NK-92 treated with Interleukin-12 subunit alpha and Interleukin-12 subunit beta, amount 100 ng/mL, for 24 hours (cell line): Measurements from ENCODE around the gene MPZL1.
"Not testable (repeated sequence)": the region's sequence is repeated elsewhere in the genome, so short reads cannot be mapped to it uniquely, and the experiment has no call there.

Experiments used
- DNase-seq: peaks from one replicate; lab custom pipeline; 2025; lab: John Stamatoyannopoulos, UW

The MPZL1 gene

DNA sequence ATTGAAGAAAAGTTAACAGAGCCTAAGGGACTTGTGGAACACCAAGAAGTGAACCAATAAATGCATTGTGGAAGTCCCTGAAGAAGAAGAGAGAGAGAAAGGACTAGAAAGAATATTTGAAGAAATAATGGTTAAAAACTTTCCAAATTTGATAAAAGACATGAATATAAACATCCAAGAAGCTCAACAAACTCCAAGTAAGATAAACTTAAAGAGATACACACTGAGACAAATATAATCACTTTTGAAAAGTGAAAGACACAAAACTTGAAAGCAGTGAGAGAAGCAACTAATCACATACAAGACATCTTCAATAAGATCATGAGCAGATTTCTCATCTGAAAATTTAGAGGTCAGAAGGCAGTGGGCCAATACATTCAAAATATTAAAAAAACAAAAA, 91.2 kb downstream of the MPZL1 start:
- DNase-seq = no peak

DNA sequence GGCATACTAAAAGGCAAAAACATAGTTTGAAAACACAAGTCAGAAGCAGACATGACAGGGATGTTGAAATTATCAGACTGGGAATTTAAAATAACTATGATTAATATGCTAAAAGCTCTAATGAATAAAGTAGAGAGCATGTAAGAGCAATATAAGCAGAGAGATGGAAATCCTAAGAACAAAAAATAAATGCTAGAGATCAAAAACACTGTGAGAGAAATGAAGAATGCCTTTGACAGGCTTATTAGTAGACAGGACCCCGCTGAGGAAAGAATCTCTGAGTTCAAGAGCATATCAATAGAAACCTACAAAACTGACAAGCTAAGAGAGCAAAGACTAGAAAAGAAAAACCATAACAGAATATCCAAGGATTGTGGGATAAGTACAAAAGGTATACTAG, 93.9 kb downstream of the MPZL1 start:
- no peak for DNase-seq

DNA sequence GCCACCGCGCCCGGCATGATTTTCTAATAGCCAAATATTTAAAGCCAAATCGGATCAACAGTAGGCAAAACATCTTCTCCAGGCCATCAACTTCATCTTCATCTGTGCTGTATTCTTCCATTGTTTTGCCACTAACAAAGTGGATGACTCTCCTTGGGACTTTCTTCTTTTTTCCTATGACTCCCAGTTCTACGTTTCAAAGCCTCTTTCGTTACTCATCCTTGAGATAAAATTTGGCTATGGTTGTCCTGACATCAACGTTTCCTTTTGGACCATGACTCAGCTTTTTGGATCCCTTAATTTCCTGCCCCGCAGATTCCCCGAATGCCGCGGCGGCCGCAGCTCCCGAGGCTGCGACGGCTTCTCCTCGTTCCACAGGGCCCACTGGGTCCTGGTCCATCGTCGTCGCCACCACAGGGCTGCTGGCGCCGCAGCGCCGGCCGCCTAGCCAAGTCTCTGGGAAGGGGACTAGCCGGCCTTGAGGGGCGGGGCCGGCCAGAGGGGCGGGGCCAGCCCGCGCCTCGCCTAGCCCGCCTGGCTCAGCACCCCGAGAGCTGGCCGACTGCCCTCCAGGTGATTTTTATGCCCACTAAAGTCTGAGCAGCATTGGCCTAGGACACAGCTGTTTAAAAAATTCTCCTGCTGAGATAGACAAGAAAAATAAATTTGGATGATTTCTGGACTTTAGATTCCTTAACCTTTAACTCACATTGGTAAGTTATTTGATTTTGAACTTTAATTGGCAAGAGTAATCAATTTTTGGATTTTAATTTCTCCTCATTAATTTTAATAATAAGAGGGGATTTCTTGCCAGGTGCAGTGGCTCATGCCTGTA, 98.3 kb downstream of the MPZL1 start:
- DNase-seq = no peak

DNA sequence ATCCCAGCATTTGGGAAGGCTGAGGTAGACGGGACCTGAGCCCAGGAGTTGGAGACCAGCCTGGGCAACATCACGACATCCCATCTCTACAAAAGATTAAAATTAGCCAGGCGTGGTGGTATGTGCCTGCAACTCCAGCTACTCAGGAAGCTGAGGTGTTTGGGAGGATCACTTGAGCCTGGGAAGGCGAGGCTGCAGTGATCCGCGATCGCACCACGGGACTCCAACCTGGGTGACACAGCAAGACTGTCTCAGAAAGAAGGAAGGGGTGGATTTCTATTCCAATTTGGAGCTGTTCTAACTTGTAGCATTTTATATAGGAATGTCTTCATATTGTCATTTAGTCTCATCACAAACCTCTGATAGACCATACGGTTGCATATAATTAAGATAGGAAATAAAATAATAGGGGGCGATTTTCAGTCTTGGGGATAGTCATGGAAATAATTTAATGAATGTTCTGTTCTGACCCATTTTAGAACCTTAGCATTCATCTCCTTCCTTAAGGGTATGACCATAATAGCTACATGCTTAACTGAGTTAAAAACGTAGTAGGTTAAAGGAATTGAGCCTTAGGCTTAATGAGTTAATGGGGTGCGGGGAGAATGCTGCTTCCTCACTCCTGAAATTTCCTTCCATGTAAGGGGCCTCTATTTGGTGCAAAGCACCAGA, 99.0 kb downstream of the MPZL1 start:
- DNase-seq = no peak

DNA sequence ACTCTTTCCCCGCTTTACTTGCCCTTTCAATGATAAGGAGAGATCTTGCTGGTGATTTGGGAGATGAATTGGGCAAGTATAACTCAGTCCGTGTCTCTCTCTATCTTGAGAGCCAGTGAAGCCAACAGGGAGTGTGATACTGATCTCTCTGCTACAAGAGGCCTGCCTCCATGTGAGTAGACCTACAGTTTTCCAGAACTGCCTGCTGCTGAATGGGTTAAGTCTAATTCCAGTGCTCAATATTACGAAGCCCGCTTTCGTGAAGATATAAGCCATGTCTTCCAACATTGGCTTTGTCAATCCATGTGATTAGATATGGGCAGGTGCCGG, 99.5 kb downstream of the MPZL1 start:
- DNase-seq = no peak

DNA sequence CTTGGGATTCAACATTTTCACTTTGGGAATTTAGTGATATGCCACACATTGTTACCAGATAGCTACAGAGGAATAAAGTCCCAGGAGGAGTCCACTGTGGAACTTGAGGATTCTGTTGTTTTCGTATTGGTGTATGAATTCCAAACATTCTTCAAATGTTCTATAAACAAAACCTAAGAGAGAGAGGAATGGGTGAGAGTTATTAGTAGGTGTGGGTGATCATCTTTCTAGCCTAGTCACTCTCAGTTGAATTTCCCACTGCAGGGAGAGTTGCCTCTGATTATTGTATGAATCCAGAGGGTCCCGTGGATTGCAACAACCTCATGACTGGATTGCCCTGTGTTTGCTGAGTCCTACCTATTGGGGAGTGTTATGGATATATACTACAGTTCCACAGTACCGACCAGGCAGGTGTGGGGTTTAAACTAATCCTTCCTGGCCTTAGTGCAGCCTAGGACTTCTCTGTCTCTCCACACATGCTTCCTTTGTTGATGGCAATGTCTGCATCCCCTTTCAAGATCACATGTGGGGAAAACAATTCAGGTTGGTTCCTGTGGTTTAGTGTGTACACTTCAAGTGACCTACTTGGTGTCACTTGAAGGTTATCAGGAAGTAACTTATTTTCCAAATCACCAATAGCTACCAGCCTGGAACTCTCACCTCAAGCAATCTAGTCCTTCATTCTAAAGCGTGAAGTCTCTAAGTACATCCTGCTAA, 100.3 kb downstream of the MPZL1 start:
- no peak for DNase-seq

DNA sequence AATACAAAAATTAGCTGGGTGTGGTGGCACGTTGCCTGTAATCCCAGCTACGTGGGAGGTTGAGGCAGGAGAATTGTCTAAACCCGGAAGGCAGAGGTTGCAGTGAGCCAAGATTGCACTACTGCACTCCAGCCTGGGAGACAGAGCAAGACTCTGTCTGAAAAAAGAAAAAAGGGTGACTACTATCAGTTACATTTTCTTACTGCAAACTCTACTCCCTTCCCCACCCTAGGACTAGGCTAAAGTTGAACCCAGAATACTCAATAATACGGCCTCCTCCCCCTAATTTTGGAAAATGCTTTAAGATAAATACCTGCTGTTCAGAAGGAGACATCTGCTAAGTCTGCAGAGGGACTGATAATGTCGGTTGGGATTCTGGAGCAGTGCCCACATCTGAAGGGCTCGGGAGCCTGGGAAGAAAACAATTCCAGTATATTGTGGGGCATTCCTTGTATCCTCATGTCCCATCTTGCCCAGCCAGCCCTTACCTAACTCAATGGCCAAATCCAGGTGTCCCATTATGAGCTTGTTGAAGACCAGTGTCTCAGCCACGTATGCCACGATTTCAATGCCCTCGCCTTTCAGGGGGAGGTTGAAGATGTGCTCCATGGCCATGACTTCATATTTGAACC, 102.5 kb downstream of the MPZL1 start:
- no peak for DNase-seq

DNA sequence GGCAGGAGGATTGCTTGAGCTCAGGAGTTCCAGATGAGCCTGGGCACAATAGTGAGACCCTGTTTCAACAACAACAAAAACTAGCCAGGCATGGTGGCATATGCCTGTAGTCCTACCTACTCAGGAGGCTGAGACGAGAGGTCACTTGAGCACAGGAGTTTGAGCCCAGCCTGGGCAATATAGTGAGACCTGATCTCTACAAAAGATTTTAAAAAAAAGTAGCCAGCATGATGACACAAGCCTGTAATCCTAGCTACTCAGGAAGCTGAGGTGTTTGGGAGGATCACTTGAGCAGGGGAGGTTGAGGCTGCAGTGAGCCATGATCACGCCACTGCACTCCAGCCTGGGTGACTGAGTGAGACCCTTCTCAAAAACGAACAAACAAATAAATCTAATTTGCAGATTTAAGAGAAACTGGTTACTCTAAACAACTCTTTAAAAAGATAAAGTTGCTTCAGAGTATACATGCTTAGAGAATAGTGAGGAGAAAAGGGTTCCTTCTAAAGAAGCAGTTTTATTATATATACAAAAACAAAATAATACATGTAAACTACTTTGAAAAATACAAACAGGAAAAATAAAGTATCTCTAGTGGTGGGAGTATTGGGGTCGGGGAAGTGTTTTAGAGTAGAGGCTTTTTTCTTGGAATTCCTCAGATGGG, 103.8 kb downstream of the MPZL1 start:
- DNase-seq = no peak

DNA sequence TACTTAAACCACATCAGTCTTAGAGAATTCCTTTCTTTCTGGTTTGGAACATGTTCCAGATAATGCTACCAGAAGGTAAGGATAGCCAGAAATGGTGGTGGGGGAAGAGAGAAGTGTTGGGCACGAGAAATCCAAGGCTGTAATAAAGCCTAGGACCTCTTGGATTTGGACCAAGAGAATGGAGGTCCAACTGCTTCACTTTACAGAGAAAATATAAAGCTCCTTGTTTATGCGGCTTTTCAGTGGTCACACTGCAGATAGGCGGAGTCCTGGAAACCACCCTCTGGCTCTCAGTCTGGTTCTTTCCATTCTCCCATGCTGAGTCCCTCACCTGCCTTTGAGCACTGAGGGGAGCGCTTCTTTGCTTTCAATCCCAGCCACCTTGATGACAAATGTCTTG, 104.3 kb downstream of the MPZL1 start:
- no peak for DNase-seq

DNA sequence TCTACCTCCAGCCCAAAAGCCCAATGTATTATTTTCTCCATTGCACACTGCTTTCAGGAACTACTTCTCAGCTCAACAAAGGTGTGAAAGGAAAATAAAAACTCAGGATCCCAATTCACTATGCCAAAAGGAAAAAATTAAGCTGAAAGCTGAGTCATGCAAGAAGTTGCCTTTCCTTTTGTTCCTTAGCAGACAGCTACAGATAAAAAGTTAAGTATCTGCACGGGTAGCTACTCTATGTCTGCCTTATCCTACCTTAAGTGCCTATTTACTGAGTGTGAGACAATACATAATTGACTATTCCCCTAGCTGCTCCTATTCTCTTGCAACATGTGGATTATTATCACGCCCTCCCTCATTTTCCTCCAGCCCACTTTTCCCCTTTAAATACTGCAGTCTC, 108.1 kb downstream of the MPZL1 start:
- no peak for DNase-seq

DNA sequence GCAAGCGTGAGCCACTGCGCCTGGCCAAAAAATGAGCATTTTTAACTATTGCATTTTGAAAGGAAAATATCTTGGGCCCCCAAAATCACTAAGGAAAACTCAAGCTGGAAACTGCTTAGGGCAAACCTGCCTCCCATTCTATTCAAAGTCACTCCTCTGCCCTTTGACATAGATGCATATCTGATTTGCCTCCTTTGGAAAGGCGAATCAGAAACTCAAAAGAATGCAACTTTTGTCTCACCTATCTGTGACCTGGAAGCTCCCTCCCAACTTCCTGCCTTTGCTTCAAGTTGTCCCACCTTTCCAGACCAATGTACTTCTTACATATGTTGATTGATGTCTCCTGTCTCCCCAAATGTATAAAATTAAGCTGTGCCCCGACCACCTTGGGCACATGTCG, 108.9 kb downstream of the MPZL1 start:
- not testable (repeated sequence) for DNase-seq

DNA sequence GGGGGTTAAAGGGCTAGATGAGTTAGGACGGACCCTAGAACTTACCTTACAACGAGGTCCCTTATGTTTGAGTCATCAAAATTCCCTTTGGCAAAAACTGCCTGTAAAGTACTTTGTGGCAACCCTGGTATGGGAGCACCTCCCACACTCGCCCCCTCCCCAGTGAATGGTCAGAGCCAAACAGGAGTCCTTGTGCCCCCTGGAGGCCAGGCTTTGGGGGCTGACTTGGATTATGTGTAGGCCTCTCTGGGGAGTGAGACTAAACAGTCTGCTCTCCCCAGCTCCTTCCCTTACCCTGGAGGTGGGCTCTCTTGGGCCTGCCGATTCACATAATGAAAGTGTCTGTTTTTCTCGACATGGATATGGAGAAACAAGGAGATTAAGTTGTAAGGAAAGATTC, 110.9 kb downstream of the MPZL1 start:
- DNase-seq = no peak

DNA sequence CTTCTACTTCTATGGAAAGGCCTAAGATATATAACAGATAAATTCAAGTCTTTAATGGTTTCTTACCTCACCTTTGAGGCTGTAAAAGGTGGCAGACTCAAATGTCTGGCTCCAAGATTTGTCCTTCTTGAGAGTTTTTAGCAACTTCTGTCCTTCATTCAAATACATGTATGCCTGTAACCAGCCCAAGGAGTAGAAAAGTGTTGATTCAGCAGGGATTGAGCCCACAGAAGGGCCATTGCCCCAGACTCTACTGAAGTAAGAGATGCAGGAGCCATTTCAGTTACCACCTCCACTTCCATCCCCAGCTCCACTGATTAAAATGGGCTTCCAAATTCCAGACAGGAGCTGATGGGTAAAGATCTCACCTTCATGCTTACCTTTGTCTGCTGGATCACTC, 112.1 kb downstream of the MPZL1 start:
- DNase-seq = no peak

DNA sequence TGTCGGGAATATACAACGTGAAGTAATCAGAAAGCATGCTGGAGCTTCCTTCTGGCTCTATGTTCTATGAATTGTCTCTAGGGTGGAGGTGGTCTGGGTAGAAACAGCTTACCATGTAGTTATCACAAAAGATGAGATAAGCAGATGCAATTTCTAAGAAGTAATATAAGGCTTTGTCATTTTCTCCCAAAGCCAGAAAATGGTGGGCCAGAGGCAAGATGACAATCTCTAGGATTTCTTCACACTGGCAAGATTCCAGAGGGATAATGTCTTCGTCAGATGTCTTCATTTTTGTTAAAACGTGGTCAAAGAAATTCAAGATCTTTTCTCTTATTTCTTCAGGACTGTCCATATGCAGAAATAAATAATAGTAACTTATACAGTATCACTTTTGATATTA, 114.4 kb downstream of the MPZL1 start:
- DNase-seq = no peak

DNA sequence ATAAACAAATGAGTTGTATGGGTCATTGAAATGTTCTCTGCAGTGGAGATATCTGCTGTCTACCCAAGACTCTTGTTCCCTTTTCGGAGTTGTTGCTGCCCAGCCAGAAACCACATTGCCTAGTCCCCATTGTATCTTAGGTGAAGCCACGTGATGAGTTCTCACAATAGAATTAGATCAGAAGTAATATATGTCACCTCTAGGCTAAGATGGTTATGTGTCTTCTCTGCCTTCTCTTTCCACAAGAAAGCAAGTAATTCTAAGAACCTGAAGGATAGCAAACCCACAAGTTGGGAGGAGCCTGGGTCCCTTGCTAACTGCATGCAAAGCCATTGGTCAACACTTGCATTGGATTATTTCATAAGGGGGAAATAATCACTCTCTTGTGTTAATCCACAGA, 115.5 kb downstream of the MPZL1 start:
- DNase-seq = no peak

DNA sequence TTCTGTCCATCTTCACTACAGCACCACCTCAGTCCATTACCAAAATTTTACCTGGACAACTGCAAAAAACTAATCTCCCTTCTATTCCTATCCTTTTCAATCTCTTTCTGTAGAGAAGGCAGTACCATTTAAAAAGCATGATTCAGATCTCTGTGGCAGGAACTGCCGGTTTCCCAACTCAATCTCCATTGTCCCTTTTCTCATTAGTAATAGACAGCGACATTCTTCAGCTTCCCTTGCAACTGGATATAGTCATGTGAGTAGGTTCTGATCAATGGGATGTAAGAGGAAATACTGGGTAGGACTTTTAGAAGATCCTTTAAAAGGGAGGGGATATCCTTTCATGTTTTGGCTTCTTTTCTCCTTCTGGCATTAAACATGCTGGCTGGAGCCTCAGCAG, 117.2 kb downstream of the MPZL1 start:
- no peak for DNase-seq
